IMR-90 (cell line): ENCODE measurements around the gene MTMR2. TPM values are rescaled to one million over a fixed set of nuclear protein-coding genes. Genes with fewer than 3 reads are reported as not detected.

Source experiments
- ATAC-seq: fragments of 200-7000 bp; cut with Tn5 transposase; 2 replicates; pipeline ENCODE4 v1.9.1; 2020; ENCODE audit warnings: low read depth, mild to moderate bottlenecking, moderate library complexity
- BruUV-seq: library from RNA; stranded (reverse); fragments of 400-500 nt; replicated peaks from 2 replicates; lab custom pipeline; 2021; lab: Mats Ljungman, UMichigan
- CTCF ChIA-PET: fragments of 300-600 bp; formaldehyde crosslinking; extraction: SDS; loops from one replicate; lab custom pipeline; 2021; ENCODE audit warnings: antibody characterized with exemption; lab: Yijun Ruan, JAX
- POLR2A ChIA-PET: fragments of 300-600 bp; sonication (Branson Sonifier 250); formaldehyde crosslinking; loops from one replicate; lab custom pipeline; 2022; ENCODE audit warnings: antibody characterized with exemption; ENCODE audit not compliant: unreplicated experiment; lab: Charles Lee
- DNase-seq: peaks from one replicate; pipeline ENCODE4 v3.0.0; 2013
- H2AFZ ChIP-seq: replicated peaks from 2 replicates; pipeline ENCODE3; 2013; ENCODE audit warnings: low read length, mild to moderate bottlenecking; ENCODE audit not compliant: poor library complexity
- H2AK5ac ChIP-seq: 2 replicates; pipeline ENCODE4 v1.6.1; 2013; ENCODE audit warnings: low read depth, low read length, inconsistent platforms
- H2AK9ac ChIP-seq: replicated peaks from 2 replicates; pipeline ENCODE3; 2013; ENCODE audit warnings: mild to moderate bottlenecking, low read depth, low read length, moderate library complexity; ENCODE audit not compliant: poor library complexity
- H2BK120ac ChIP-seq: 2 replicates; pipeline ENCODE4 v1.6.1; 2013; ENCODE audit warnings: low read depth, low read length, inconsistent platforms
- H2BK15ac ChIP-seq: 3 replicates; pipeline ENCODE4 v1.6.1; 2013; ENCODE audit warnings: low read depth, low read length, inconsistent platforms
- H2BK20ac ChIP-seq: 2 replicates; pipeline ENCODE4 v1.6.1; 2013; ENCODE audit warnings: low read depth, mild to moderate bottlenecking, inconsistent platforms, low read length, moderate library complexity
- H2BK5ac ChIP-seq: 2 replicates; pipeline ENCODE4 v1.6.1; 2013; ENCODE audit warnings: mild to moderate bottlenecking, low read depth, low read length, inconsistent platforms; ENCODE audit not compliant: poor library complexity, severe bottlenecking
- H3K14ac ChIP-seq: replicated peaks from 2 replicates; pipeline ENCODE4 v1.6.1; 2013; ENCODE audit warnings: low read depth, low read length, inconsistent platforms
- H3K18ac ChIP-seq: 2 replicates; pipeline ENCODE4 v1.6.1; 2013; ENCODE audit warnings: low read depth, low read length, control low read depth
- H3K23ac ChIP-seq: 2 replicates; pipeline ENCODE4 v1.6.1; 2013; ENCODE audit warnings: low read depth, low read length, inconsistent platforms
- H3K27ac ChIP-seq: 2 replicates; pipeline ENCODE4 v1.5.1; 2013; ENCODE audit warnings: mild to moderate bottlenecking, control low read depth, low read length; ENCODE audit not compliant: insufficient read depth
- H3K27me3 ChIP-seq: 2 replicates; pipeline ENCODE4 v1.6.1; 2013; ENCODE audit warnings: low read length; ENCODE audit not compliant: control insufficient read depth, insufficient read depth
- H3K36me3 ChIP-seq: 2 replicates; pipeline ENCODE4 v1.6.1; 2013; ENCODE audit warnings: low read length, mixed read lengths; ENCODE audit not compliant: control insufficient read depth, insufficient read depth
- H3K4ac ChIP-seq: 2 replicates; pipeline ENCODE4 v1.6.1; 2013; ENCODE audit warnings: low read depth, low read length, inconsistent platforms
- H3K4me1 ChIP-seq: 2 replicates; pipeline ENCODE4 v1.6.1; 2013; ENCODE audit warnings: low read length, mixed read lengths; ENCODE audit not compliant: control insufficient read depth, insufficient read depth
- H3K4me2 ChIP-seq: 2 replicates; pipeline ENCODE4 v1.6.1; 2013; ENCODE audit warnings: low read depth, mild to moderate bottlenecking, control low read depth, low read length, moderate library complexity
- H3K4me3 ChIP-seq: 2 replicates; pipeline ENCODE4 v1.5.1; 2013; ENCODE audit warnings: low read depth, mild to moderate bottlenecking, control low read depth, low read length, moderate library complexity; ENCODE audit not compliant: insufficient read depth
- H3K56ac ChIP-seq: 2 replicates; pipeline ENCODE4 v1.6.1; 2013; ENCODE audit warnings: low read length, inconsistent platforms; ENCODE audit not compliant: insufficient read depth; ENCODE audit errors: extremely low read depth
- H3K79me1 ChIP-seq, 2 experiments: 2 replicates each; pipeline ENCODE4 v1.6.1; 2013; ENCODE audit warnings: low read length in 2 of 2, inconsistent platforms in 1 of 2, low read depth in 1 of 2
- H3K9ac ChIP-seq: 2 replicates; pipeline ENCODE4 v1.6.1; 2013; ENCODE audit warnings: low read depth, low read length, control low read depth
- H3K9me1 ChIP-seq: 2 replicates; pipeline ENCODE4 v1.6.1; 2013; ENCODE audit warnings: low read length, inconsistent platforms; ENCODE audit not compliant: insufficient read depth
- H3K9me3 ChIP-seq: 2 replicates; pipeline ENCODE4 v1.6.1; 2013; ENCODE audit warnings: low read length; ENCODE audit not compliant: control insufficient read depth, insufficient read depth
- H4K20me1 ChIP-seq: 2 replicates; pipeline ENCODE4 v1.6.1; 2013; ENCODE audit warnings: low read length, inconsistent platforms; ENCODE audit not compliant: insufficient read depth
- H4K5ac ChIP-seq: 2 replicates; pipeline ENCODE4 v1.6.1; 2013; ENCODE audit warnings: mild to moderate bottlenecking, low read depth, low read length, control low read depth
- H4K8ac ChIP-seq, 2 experiments: 2 replicates each; pipeline ENCODE4 v1.6.1; 2013; ENCODE audit warnings: low read depth in 2 of 2, low read length in 2 of 2, control low read depth in 1 of 2, inconsistent platforms in 1 of 2
- H4K91ac ChIP-seq: 2 replicates; pipeline ENCODE4 v1.6.1; 2013; ENCODE audit warnings: low read depth, low read length, inconsistent platforms; ENCODE audit not compliant: insufficient read depth
- BHLHE40 ChIP-seq: fragments of 150-350 bp; IDR thresholded peaks from 2 replicates; pipeline ENCODE4 v1.6.1; 2016; ENCODE audit warnings: mild to moderate bottlenecking, low read depth, low read length
- CEBPB ChIP-seq: IDR thresholded peaks from 2 replicates; pipeline ENCODE4 v1.6.1; 2012; ENCODE audit warnings: low read depth, low read length, improper control_type of control experiment
- FOS ChIP-seq: fragments of 150-350 bp; IDR thresholded peaks from 2 replicates; pipeline ENCODE4 v1.6.1; 2016; ENCODE audit warnings: low read depth, low read length
- MAFK ChIP-seq: IDR thresholded peaks from 2 replicates; pipeline ENCODE4 v1.6.1; 2012; ENCODE audit warnings: low read depth, low read length, improper control_type of control experiment
- MXI1 ChIP-seq: IDR thresholded peaks from 2 replicates; pipeline ENCODE4 v1.6.1; 2012; ENCODE audit warnings: low read depth, mild to moderate bottlenecking, low read length, moderate library complexity, borderline replicate concordance
- NFE2L2 ChIP-seq: fragments of 150-350 bp; IDR thresholded peaks from 2 replicates; pipeline ENCODE4 v1.6.1; 2016; ENCODE audit warnings: low read depth, mild to moderate bottlenecking, low read length
- RAD21 ChIP-seq: IDR thresholded peaks from 2 replicates; pipeline ENCODE4 v1.6.1; 2012; ENCODE audit warnings: low read length, improper control_type of control experiment
- RCOR1 ChIP-seq: IDR thresholded peaks from 2 replicates; pipeline ENCODE4 v1.6.1; 2012; ENCODE audit warnings: mild to moderate bottlenecking, low read length, improper control_type of control experiment; ENCODE audit not compliant: insufficient replicate concordance
- WGBS, 2 experiments: methylation state at CpG; one replicate each; pipeline versions ENCODE4 v1.1.5 to v1.1.7; 2013; ENCODE audit warnings: missing lambda C conversion rate in 2 of 2; ENCODE audit not compliant: insufficient read length in 1 of 2; ENCODE audit errors: extremely low coverage in 2 of 2; 5-methylcytosine and 5-hydroxymethylcytosine counted together
- dilution Hi-C: fragments of 300-500 bp; cut with HindIII; formaldehyde crosslinking; loops from one replicate; pipeline ENCODE4 v1.14.3; 2018; ENCODE audit warnings: low sequenced_read_pairs; ENCODE audit not compliant: unreplicated experiment
- in situ Hi-C: fragments of 300-500 bp; cut with MboI; formaldehyde crosslinking; loops from 3 replicates; pipeline ENCODE4 v1.14.3; 2019; ENCODE audit warnings: low sequenced_read_pairs, inconsistent platforms, mixed read lengths
- intact Hi-C: fragments of 100-400 bp; cut with micrococcal nuclease; formaldehyde crosslinking; loops from 2 replicates; pipeline ENCODE4 v1.10.0; 2022
- polyA plus RNA-seq, 3 experiments: library from polyadenylated mRNA; depleted of rRNA; stranded (reverse); fragments of >200 nt; gene quantifications; 2 replicates each; pipeline ENCODE4 v1.2.3, GENCODE V29; 2012; ENCODE audit warnings: low replicate concordance in 1 of 3
- total RNA-seq: library from RNA; depleted of rRNA; stranded (reverse); fragments of >200 nt; gene quantifications from 2 replicates; pipeline ENCODE4 v1.2.3, GENCODE V29; 2012
- TF ChIP-seq, protein P1 (sequence below): fragments of 150-350 bp; IDR thresholded peaks from 2 replicates; pipeline ENCODE4 v1.6.1; 2017; ENCODE audit warnings: mild to moderate bottlenecking, antibody characterized with exemption, low read length, low read depth

MTMR2 gene
- total and polyA plus RNA-seq, 2 of the 4 experiments (the other 2 are of a cell fraction): 16.6 to 30.6 TPM

DNA sequence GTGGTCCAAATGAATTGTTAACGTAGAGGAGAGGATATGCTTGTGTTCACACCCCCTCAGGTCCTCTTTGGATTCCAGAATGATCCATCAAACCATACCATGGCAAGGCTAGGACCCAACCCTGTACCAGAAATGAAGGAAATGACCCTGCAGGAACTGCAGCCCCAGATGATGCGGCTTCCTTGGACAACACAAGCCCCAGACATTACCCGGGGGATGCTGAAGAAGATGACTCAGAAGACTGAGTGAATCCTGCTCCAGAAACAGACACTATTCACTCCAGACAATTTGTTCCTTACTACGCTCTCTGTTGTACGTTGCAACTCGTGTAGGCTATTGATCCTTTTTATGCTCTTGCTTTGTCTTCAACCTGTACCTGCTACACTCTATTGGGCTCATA lies 15.2 kb upstream of the MTMR2 start:
- no peaks in the 10 kb centered on the region for H3K9me3 ChIP-seq
- no peak overlapping the region for H4K5ac ChIP-seq
- H2BK5ac ChIP-seq: no peak overlapping the region
- no peaks in the 10 kb centered on the region for H3K27me3 ChIP-seq
- H4K20me1 ChIP-seq: no peaks in the 10 kb centered on the region
- WGBS, 2 experiments: 100% methylated on average over 3 of the region's 6 CpGs; no CpG with 5 or more reads in 1 of the 2 experiments
- intact Hi-C loops (no loop called here), dilution Hi-C loops (no loop called here), in situ Hi-C loops (no loop called here)
- CTCF ChIA-PET: no interaction called here
- BruUV-seq: no TSS peak
- H3K27ac ChIP-seq: no peak overlapping the region
- no peak overlapping the region for H3K4ac ChIP-seq
- no peak overlapping the region for H3K14ac ChIP-seq
- H4K8ac ChIP-seq: no peak overlapping the region
- no peak overlapping the region for H4K91ac ChIP-seq
- no peak for TF ChIP-seq RAD21
- no peak for TF ChIP-seq FOS
- no peak for TF ChIP-seq MAFK
- TF ChIP-seq CEBPB: no peak
- no peak for TF ChIP-seq NFE2L2
- TF ChIP-seq, protein P1, sequence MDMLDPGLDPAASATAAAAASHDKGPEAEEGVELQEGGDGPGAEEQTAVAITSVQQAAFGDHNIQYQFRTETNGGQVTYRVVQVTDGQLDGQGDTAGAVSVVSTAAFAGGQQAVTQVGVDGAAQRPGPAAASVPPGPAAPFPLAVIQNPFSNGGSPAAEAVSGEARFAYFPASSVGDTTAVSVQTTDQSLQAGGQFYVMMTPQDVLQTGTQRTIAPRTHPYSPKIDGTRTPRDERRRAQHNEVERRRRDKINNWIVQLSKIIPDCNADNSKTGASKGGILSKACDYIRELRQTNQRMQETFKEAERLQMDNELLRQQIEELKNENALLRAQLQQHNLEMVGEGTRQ: no peak
- TF ChIP-seq RCOR1: no peak
- TF ChIP-seq MXI1: no peak
- TF ChIP-seq BHLHE40: no peak
- no peak overlapping the region for H3K56ac ChIP-seq
- DNase-seq (peak; percentile 35), ATAC-seq (no peak)
- peak overlapping the region; percentile 6; the same call in 1 of the 2 replicates for H2BK20ac ChIP-seq
- H2AK5ac ChIP-seq: 0 out of 2 replicates have a peak overlapping the region, but pooled peaks have one; percentile 5
- H2BK15ac ChIP-seq: no peak overlapping the region
- H3K9me1 ChIP-seq: no peaks in the 10 kb centered on the region
- H3K36me3 ChIP-seq: no peaks in the 10 kb centered on the region
- H3K79me1 ChIP-seq: no peaks in the 10 kb centered on the region
- H3K4me2 ChIP-seq: no peak overlapping the region
- no peaks in the 10 kb centered on the region for H3K4me1 ChIP-seq
- no peak overlapping the region for H3K4me3 ChIP-seq
- no peak overlapping the region for H2AFZ ChIP-seq
- POLR2A ChIA-PET: no interaction called here
- no peak overlapping the region for H2AK9ac ChIP-seq
- H3K9ac ChIP-seq: no peak overlapping the region
- H3K23ac ChIP-seq: no peak overlapping the region
- no peak overlapping the region for H2BK120ac ChIP-seq
- no peak overlapping the region for H3K18ac ChIP-seq
